Globus pallidus (tissue), 1 donor: ENCODE data around the gene ZMIZ2.
"Not testable (repeated sequence)": the region's sequence is repeated elsewhere in the genome, so short reads cannot be mapped to it uniquely, and the experiment has no call there.

Source experiments
- DNase-seq: peaks from one replicate; pipeline ENCODE4 v3.0.0-alpha.2; 2015; ENCODE audit warnings: low spot score

Gene ZMIZ2, protein sequence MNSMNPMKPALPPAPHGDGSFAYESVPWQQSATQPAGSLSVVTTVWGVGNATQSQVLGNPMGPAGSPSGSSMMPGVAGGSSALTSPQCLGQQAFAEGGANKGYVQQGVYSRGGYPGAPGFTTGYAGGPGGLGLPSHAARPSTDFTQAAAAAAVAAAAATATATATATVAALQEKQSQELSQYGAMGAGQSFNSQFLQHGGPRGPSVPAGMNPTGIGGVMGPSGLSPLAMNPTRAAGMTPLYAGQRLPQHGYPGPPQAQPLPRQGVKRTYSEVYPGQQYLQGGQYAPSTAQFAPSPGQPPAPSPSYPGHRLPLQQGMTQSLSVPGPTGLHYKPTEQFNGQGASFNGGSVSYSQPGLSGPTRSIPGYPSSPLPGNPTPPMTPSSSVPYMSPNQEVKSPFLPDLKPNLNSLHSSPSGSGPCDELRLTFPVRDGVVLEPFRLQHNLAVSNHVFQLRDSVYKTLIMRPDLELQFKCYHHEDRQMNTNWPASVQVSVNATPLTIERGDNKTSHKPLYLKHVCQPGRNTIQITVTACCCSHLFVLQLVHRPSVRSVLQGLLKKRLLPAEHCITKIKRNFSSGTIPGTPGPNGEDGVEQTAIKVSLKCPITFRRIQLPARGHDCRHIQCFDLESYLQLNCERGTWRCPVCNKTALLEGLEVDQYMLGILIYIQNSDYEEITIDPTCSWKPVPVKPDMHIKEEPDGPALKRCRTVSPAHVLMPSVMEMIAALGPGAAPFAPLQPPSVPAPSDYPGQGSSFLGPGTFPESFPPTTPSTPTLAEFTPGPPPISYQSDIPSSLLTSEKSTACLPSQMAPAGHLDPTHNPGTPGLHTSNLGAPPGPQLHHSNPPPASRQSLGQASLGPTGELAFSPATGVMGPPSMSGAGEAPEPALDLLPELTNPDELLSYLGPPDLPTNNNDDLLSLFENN

DNA sequence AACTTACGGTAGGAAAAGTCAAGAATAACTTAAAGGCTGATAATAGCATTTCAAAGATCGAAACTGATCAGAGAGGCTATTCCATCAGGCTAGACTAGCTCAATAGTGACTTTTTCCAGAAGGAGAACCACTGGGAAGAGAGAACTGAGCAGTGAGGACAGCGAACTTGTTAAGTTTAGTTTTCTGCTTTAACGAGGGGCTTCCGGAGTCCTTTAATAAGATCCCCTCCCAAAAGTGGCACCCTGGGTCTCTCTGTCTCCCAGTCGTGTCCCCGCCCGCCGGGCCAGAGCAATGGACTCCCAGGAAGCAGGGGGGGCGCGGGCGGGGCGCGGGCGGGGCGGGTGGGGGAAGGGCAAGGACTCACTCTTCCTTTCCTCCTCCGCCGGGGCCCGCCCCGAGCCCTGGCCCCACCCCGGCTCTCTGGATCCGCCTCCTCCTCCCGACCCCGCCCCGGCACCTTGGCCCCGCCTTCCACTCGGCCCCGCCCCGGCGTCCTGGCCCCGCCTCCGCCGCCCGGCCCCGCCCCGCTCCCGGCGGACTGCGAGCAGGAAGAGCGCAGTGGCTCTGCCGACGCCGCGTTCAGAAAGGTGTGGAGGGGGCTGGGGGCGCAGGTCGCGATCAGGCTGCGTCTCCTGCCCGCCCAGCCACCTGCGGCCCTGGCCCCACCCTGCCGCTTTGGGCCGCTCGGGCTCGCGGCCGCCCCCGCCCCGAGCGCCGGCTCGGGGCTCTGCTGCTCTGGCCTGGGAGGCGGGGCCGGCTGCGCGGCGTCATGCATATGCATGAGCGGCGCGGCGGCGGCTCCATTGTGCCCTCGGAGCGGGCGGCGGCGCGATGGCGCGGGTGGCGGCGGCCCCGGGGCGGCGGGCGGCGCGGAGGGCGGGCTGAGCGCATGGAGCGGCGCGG lies at the start of gene ZMIZ2:
Gene ZMIZ2 (plus strand): TSS at position 803 of the 903 bp plus-strand sequence. CDS start 7,403 bp downstream, outside the sequence.
- peak; percentile 92 for DNase-seq

DNA sequence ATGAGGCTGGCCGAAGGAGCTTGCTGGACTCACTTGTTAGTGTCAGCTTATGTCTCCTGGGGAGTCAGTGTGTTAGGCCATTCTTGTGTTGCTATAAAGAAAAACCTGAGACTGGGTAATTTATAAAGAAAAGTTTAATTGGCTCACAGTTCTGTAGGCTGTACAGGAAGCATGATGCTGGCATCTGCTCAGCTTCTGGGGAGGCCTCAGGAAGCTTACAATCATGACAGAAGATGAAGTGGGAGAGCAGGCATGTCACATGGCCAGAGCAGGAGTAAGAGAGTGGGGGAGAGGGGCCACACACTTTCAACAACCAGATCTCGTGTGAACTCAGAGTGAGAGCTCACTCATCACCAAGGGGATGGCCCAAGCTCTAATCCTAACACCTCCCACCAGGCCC lies 49.0 kb upstream of the ZMIZ2 start:
- DNase-seq, result not testable (repeated sequence)

DNA sequence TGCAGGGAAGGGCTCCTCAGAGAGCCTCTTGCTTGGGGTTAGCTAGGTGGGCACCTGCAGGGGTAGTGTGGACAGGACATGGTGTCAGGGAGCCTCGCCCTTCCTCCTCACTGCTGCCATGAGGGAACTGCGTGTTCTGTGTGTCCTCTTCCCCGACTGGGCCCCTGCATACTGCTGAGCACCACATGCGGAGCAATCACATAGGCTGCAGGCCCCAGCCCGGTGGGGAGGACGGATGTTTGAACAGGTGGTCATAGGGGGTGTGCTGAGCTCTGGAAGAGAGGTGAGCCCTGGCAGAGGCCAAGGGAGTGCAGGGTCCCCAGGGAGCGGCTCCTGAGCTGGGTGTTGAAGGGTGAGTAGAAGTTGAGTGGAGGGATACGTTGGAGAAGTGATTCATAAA lies 48.3 kb upstream of the ZMIZ2 start:
- no peak for DNase-seq

DNA sequence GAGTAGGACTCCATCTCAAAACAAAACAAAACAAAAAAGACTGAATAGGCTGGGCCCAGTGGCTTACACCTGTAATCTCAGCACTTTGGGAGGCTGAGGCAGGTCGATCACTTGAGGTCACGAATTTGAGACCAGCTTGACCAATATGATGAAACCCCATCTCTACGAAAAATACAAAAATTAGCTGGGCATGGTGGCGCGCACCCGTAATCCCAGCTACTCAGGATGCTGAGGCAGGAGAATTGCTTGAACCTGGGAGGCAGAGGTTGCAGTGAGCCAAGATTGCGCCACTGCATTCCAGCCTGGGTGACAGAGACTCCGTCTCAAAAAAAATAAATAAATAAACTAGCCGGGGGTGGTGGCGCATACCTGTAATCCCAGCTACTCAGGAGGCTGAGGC lies 45.3 kb upstream of the ZMIZ2 start:
- DNase-seq, result not testable (repeated sequence)

DNA sequence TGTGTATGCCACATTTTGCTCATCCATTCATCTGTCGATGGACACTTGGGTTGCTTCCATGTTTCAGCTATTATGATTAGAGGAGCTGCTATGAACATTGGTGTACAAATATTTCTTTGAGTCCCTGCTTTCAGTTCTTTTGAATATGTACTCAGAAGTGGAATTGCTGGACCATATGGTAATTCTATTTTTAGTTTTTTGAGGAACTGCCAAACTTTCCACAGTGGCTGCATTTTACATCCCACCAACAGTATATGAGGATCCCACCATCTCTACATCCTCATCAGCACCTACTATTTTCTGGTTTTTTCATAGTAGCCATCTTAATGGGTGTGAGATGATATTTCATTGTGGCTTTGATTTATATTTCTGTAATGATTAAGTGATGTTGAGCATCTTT lies 44.7 kb upstream of the ZMIZ2 start:
- no peak for DNase-seq

DNA sequence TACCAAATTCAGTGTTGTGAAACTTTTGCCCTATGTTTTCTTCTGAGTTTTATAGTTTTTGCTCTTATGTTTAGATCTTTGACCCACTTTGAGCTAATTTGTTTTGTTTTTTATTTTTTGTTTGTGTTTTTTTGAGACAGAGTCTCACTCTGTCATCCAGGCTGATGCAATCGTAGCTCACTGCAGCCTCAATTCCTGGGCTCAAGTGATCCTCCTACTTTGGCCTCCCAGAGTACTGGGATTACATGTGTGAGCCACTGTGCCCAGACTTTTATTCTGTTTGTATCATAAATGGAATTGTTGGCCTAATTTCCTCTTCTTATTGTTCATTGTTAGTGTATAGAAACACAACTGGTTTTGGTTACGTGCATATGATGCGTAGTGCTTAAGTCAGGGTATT lies 43.2 kb upstream of the ZMIZ2 start:
- DNase-seq, result no peak

DNA sequence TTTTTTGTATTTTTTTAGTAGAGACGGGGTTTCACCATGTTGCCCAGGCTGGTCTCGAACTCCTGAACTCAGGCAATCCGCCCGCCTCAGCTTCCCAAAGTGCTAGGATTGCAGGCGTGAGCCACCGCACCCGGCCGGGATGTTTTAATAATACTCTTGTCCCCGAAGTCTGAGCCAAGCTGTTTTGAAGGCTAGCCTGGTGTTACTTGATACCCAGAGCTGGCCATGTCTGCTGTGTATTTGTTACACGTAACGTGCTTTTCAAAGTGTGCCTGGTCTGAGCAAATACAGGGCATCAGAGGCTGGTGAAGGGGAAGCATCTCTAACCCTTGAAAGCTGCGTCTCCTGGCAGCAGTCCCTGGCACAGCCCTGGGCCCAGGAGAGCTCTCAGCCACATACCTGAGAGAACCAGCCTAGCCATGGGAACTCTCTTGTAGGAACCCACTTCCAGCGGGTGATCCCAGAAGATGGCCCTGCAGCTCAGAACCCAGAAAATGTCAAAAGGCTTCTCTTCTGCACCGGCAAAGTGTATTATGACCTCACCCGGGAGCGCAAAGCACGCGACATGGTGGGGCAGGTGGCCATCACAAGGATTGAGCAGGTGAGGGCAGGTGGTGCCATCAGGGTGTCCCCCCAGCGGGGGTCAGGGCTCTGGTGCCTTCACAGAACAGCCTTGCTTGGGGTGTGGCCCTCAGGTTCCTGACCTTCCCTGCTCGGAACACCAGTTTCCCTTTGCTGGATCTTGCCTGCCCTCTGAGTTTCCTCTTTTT lies 41.7 kb upstream of the ZMIZ2 start:
- no peak for DNase-seq

DNA sequence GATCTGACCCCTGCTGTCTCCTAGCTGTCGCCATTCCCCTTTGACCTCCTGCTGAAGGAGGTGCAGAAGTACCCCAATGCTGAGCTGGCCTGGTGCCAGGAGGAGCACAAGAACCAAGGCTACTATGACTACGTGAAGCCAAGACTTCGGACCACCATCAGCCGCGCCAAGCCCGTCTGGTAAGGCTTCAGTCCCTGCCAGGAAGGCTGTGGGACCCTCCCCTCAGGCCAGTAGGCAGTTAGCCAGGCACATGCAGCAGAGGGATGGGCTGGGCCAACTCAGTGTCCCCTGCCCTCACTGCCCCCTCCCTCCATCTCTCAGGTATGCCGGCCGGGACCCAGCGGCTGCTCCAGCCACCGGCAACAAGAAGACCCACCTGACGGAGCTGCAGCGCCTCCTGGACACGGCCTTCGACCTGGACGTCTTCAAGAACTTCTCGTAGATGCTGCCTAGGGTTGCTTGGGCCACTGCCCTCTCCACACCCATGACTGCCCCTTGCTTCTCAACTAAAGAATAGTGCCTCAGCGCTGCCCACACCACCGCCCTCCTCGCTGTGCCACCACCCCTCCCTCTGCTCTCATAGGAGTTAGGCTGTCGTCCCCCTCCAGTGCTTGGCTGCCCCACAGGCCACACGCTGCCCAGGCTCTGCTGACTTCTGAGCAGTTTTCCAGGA lies 41.0 kb upstream of the ZMIZ2 start:
- no peak for DNase-seq

DNA sequence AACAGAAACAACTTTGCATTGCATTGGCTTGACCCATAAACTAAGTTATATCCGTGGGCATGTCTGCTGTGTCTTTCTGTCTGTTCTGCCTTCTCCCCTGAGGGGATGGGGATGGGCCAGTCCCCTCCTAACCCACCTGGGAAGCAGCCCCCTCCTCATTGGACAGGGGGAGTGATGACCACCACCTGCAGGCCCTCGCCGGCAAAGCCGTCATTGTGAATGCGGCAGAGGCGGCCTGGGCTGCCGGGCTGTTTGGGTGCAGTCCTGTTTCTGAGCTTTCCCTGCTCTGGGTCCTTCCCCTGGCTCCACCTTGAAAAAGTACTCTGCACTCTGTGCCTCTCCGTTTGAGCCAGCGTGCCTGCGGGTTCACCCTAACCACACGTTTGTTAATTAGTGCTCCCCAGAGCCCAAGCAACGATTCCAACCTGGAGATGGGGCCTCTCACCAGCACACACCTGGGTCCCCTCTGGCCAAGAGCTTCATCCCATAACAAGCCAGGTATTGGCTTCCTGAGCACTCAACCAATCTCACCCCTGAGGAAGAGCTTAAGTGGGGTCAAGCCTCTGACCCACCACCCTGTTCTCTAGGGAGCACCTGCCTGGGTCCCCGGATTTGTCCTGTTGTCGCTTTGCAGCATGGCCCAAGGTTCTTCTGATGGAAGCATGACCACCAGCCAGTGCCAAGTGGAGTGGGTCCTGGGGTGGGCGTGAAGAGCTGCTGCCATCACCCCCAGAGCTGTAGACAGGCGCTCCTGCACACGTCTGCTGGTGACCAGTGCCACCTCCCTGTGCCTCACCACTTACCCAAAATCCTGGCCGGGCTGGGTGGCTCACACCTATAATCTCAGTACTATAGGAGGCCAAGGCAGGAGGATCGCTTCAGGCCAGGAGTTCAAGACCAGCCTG lies 39.4 kb upstream of the ZMIZ2 start:
- no peak for DNase-seq

DNA sequence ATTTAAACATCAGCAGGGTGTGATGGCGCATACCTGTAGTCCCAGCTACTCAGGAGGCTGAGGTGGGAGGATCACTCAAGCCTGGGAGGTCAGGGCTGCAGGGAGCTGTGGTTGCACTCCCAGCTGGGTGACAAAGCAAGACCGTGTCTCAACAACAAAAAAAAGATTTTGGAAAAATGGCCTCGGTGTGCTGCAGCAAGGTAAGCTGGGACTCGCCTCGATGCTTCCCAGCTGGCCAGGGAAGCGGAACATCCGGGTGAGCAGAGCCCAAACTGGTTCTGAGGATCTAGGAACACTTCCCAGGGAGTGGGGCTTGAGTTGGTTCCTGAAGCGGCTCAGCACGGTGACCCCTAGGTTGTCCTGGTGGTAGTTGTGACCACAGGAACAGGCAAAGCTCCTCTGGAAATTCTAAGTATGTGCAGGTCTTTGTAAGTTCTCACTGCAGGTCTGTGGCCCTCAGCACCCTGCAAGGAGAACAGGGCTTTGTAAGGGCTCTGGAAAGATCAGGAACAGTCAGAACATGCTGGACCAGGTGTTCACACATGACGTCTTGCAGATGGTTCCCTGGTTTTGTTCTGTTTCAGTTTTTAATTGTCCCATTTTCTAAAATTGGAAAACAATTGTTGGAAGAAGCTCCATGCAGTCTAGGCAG lies 38.6 kb upstream of the ZMIZ2 start:
- no peak for DNase-seq

DNA sequence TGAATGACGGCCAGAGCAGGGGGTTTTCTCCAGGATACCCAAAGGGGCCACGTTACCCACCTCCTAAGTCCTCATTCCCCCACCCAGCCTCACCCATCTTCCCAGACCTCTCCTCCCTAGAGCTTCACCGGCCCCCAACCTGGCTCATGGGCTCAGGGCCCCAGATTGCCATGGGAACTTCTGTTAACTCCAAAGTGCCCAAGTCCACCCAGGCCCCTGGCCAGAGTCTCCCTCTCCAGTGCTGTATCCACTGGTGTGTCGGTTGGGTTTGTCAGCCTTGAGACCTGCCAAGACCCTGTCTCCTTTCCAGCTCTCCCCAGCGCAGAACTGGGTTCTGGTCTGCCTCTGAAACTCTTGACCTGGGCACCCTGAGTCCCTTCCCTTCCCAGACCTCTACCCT lies 37.1 kb upstream of the ZMIZ2 start:
- DNase-seq, result no peak

DNA sequence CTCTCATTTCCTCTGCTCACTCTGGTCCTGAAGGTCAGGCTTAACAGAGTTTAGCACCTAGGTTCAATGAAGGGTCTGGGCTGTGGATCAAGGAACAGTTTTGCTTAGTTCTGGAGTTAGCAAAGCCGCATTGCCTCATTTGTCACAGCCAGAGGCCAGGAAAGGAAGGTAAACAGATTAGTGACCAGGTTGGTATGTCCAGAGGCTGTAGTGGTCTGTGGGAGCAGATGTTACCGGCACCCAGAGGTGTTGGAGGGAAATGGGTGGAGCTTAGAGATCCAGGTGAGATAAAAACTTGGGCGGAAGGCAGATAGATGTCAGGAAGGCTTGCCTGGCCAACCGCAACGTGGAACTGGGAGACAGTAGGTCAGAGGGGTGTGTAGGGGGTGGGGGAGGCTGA lies 36.6 kb upstream of the ZMIZ2 start:
- no peak for DNase-seq

DNA sequence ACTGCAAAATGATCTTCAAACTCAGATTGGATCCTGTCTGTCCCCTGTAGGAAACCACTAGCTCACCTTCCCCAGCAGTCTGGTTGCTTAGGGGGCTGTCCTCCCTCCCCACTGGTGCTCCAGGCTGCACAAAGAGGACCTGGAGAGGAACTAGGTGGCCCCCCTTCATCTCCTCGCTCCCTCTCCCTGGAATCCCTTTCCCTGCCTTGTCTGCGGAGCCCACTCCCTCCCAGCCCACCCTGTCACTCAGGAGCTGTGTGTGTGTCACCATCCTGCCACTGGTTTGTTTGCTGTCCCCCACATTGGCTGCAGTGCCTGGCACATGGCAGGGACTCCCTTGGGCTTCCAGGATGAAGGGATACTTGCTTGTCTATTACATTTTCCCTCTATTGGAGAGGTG lies 35.5 kb upstream of the ZMIZ2 start:
- DNase-seq, result no peak

DNA sequence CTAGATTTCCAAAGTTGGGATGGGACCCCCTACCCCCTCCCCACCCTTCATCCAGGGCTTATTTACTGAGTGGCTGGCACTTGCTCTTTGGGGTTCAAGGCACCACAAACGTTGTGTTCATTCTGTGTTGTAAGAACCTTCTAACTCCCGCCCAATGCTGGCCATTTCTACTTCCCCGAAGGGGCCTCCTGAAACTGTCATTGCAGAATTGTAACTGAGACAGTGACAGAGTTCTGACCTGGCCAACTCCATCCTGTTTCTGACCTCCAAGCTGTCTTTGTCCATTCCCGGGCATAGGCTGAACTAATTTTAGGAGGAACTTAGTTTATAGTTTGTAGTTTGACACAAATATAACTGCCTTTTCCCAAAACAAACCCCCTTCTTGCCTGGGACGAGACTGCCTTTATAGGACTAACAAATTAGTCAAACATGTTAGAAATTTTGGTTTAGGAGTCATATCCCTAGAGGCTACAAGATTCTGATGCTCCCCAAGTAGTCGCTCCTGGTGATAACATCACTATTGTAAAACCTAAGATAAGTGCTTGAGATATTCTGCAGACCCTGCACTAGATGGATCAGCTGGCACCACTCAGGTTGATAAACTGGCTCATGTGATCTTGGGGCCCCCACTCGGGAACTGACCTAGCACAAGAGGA lies 34.8 kb upstream of the ZMIZ2 start:
- no peak for DNase-seq

DNA sequence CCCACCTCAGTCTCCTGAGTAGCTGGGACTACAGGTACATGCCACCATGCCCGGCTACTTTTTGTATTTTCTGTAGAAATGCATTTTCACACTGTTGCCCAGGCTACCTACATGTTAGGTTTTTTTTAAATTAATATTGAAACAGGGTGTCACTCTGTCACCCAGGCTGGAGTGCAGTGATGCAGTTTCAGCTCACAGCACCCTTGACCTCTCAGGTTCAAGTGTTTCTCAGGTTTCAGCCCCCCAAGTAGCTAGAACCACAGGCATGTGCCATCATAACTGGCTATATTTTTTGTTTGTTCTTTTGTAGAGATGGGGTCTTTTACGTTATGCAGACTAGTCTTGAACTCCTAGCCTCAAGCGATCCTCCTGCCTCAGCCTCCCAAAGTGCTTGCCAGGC lies 32.4 kb upstream of the ZMIZ2 start:
- DNase-seq, result no peak

DNA sequence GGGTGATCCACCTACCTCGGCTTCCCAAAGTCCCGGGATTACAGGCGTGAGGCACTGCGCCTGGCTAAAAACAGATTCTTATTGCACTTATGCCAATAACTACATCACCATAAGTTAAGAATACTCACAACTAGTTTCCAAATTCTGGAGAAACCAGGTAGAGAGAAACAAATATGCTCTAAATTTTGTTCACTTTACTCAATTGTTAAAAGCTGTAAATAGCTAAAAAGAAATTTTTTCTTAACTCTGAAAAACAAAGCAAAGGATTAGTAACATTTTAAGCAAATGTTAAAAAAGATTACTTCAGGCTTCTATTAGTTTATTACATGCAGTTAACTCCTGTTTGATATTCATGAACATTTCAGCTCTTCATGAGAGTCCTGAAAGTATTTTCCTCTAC lies 28.3 kb upstream of the ZMIZ2 start:
- no peak for DNase-seq

DNA sequence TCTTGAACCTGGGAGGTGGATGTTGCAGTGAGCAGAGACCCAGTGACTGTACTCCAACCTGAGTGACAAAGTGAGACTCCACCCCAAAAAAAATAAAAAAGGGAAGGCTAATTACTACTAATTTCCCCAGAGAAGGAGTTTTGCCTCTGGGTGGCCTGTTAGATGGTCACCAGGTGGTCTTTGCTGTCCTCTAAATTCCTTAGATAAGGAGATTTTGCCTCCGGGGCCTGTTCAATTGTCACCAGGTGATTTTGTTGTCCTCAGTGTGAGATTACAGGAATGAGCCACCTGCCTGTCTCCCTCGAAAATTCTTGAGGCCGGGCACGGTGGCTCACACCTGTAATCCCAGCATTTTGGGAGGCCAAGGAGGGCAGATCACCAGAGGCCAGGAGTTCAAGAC lies 24.4 kb upstream of the ZMIZ2 start:
- no peak for DNase-seq

DNA sequence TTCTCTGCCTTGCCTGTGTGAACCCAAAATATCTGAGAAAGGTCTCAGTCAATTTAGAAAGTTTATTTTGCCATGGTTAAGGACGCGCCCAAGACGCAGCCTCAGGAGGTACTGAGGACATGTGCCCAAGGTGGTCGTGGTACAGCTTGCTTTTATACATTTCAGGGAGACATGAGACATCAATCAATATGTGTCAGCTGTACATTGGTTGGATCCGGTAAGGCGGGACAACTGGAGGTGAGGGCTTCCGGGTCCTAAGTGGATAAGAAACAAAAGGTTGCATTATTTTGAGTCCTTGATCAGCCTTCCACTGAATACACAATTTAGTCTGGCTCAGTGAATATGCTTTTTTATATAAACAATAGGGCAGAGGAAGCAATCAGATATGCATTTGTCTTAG lies 22.4 kb upstream of the ZMIZ2 start:
- DNase-seq, result not testable (repeated sequence)
